Keratinocyte (primary cell): ENCODE data around the gene LDLR. TPM values are rescaled to one million over a fixed set of nuclear protein-coding genes. Genes with fewer than 3 reads are reported as not detected.
A peak's percentile ranks its signal among the peaks of the same experiment; 100 is the strongest.

Source experiments
- DNase-seq: peaks from one replicate; pipeline ENCODE4 v3.0.0-alpha.2; 2011; ENCODE audit warnings: low read depth, missing footprints, low spot score
- FAIRE-seq: peaks from 2 replicates; lab custom pipeline; 2011; peaks lifted over from hg19 to GRCh38; lab: Jason Lieb, UNC
- H2AFZ ChIP-seq: 2 replicates; pipeline ENCODE4 v1.6.0; 2012; ENCODE audit warnings: low read length, control low read depth, inconsistent platforms; ENCODE audit not compliant: control insufficient read depth
- H3K27ac ChIP-seq: 2 replicates; pipeline ENCODE4 v1.5.1; 2011; ENCODE audit warnings: low read length; ENCODE audit not compliant: control insufficient read depth, insufficient read depth
- H3K27me3 ChIP-seq: 3 replicates; pipeline ENCODE4 v1.6.0; 2011; ENCODE audit warnings: low read length; ENCODE audit not compliant: control insufficient read depth, insufficient read depth; ENCODE audit errors: extremely low read depth
- H3K36me3 ChIP-seq, 2 experiments: 2 replicates in 1 of 2; 3 replicates in 1 of 2; pipeline ENCODE4 v1.5.1; 2011; ENCODE audit warnings: low read length in 2 of 2, mild to moderate bottlenecking in 1 of 2; ENCODE audit not compliant: control insufficient read depth in 2 of 2, insufficient read depth in 2 of 2; ENCODE audit errors: extremely low read depth in 1 of 2
- H3K4me1 ChIP-seq: 3 replicates; pipeline ENCODE4 v1.5.1; 2011; ENCODE audit warnings: low read length; ENCODE audit not compliant: control insufficient read depth, insufficient read depth; ENCODE audit errors: extremely low read depth
- H3K4me2 ChIP-seq: 3 replicates; pipeline ENCODE4 v1.6.0; 2011; ENCODE audit warnings: low read depth, low read length; ENCODE audit not compliant: control insufficient read depth, insufficient read depth; ENCODE audit errors: extremely low read depth
- H3K4me3 ChIP-seq, 3 experiments: fragments of 200-600 bp in 1 of 3; sonication (generic) in 1 of 3; 2 replicates in 2 of 3; 3 replicates in 1 of 3; pipeline ENCODE4 v1.5.1; 2011 to 2016; ENCODE audit warnings: low read length in 3 of 3, mild to moderate bottlenecking in 3 of 3, control low read depth in 2 of 3, inconsistent platforms in 1 of 3, low read depth in 1 of 3, mixed read lengths in 1 of 3, mixed run types in 1 of 3, moderate library complexity in 1 of 3; ENCODE audit not compliant: control insufficient read depth in 2 of 3, insufficient read depth in 2 of 3; ENCODE audit errors: extremely low read depth in 1 of 3
- H3K79me2 ChIP-seq: 2 replicates; pipeline ENCODE4 v1.6.0; 2012; ENCODE audit warnings: low read length; ENCODE audit not compliant: control insufficient read depth, insufficient read depth
- H3K9ac ChIP-seq: 3 replicates; pipeline ENCODE4 v1.6.0; 2011; ENCODE audit warnings: low read length; ENCODE audit not compliant: control insufficient read depth, insufficient read depth; ENCODE audit errors: extremely low read depth
- H3K9me1 ChIP-seq: 3 replicates; pipeline ENCODE4 v1.6.0; 2011; ENCODE audit warnings: low read length; ENCODE audit not compliant: control insufficient read depth, insufficient read depth; ENCODE audit errors: extremely low read depth
- H3K9me3 ChIP-seq: 2 replicates; pipeline ENCODE4 v1.5.1; 2012; ENCODE audit warnings: low read depth, low read length; ENCODE audit not compliant: control insufficient read depth
- H4K20me1 ChIP-seq: 3 replicates; pipeline ENCODE4 v1.6.0; 2011; ENCODE audit warnings: low read length; ENCODE audit not compliant: control insufficient read depth, insufficient read depth; ENCODE audit errors: extremely low read depth
- EZH2 ChIP-seq: IDR thresholded peaks from one replicate; pipeline ENCODE4 v1.6.1; 2012; ENCODE audit warnings: inconsistent platforms, mild to moderate bottlenecking, low read length, moderate library complexity
- dilution Hi-C: fragments of 300-500 bp; cut with MboI; formaldehyde crosslinking; loops from one replicate; pipeline ENCODE4 v1.7.0; 2020; ENCODE audit warnings: low sequenced_read_pairs; ENCODE audit not compliant: extremely low pct_ligation_motif_present
- polyA plus RNA-seq, 5 experiments: library from polyadenylated mRNA; depleted of rRNA in 3 of 5; stranded (reverse) in 3 of 5; stranded (forward) in 1 of 5; unstranded in 1 of 5; fragments of >200 nt; gene quantifications; 1 replicate in 1 of 5; 2 replicates in 3 of 5; 3 replicates in 1 of 5; pipeline versions ENCODE4 v1.2.1 to v1.2.3, GENCODE V29; 2011 to 2012; ENCODE audit warnings: missing spikeins in 2 of 5, low read depth in 1 of 5, low replicate concordance in 1 of 5
- TF ChIP-seq, protein P1 (sequence below), 3 experiments: IDR thresholded peaks in 1 of 3; conservative IDR thresholded peaks in 1 of 3; optimal IDR thresholded peaks in 1 of 3; 2 replicates in 2 of 3; 3 replicates in 1 of 3; pipeline versions ENCODE3 to v1.5.1; 2011; ENCODE audit warnings: low read length in 3 of 3, mild to moderate bottlenecking in 3 of 3, moderate library complexity in 2 of 3, control low read depth in 1 of 3, inconsistent platforms in 1 of 3; ENCODE audit not compliant: insufficient read depth in 2 of 3; ENCODE audit errors: extremely low read depth in 1 of 3

LDLR gene
- polyA plus RNA-seq, 1 donor (not counting 4 experiments of a cell fraction or from before 2014, with no cell fraction given): 241 TPM

DNA sequence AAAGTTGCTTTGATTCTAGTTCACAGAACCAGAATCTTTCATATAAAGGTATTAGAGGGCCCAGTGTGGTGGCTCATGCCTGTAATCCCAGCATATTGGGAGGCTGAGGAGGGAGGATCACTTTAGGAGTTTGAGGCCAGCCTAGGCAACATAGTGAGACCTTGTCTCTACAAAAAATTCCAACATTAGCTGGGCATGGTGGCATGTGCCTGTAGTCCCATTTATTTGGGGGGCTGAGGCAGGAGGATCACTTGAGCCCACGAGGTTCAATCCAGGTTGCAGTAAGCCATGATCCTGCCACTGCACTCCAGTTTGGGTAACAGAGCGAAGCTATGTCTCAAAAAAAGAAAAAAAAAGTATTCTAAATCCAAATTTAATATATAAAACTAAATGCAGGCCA, 9.1 kb downstream of the LDLR start:
- Histone ChIP-seq H2AFZ (no peak overlapping the region), H3K4me1 (peaks cover 51% of the 10 kb centered on the region), H3K4me2 (peak overlapping the region; percentile 13), H3K27ac (no peak overlapping the region), H4K20me1 (peaks cover 79% of the 10 kb centered on the region), H3K9ac (no peak overlapping the region), H3K27me3 (no peaks in the 10 kb centered on the region), H3K9me1 (peaks cover 5% of the 10 kb centered on the region), H3K4me3 (no peak overlapping the region), H3K79me2 (peaks cover 87% of the 10 kb centered on the region), H3K36me3 (peaks cover 41 to 68% of the 10 kb centered on the region in 2 experiments), H3K9me3 (no peaks in the 10 kb centered on the region)
- no peak for TF ChIP-seq EZH2
- TF ChIP-seq, protein P1, sequence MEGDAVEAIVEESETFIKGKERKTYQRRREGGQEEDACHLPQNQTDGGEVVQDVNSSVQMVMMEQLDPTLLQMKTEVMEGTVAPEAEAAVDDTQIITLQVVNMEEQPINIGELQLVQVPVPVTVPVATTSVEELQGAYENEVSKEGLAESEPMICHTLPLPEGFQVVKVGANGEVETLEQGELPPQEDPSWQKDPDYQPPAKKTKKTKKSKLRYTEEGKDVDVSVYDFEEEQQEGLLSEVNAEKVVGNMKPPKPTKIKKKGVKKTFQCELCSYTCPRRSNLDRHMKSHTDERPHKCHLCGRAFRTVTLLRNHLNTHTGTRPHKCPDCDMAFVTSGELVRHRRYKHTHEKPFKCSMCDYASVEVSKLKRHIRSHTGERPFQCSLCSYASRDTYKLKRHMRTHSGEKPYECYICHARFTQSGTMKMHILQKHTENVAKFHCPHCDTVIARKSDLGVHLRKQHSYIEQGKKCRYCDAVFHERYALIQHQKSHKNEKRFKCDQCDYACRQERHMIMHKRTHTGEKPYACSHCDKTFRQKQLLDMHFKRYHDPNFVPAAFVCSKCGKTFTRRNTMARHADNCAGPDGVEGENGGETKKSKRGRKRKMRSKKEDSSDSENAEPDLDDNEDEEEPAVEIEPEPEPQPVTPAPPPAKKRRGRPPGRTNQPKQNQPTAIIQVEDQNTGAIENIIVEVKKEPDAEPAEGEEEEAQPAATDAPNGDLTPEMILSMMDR (optimal IDR thresholded peaks at IDR 0.05 in 1 of 3, IDR thresholded peaks at IDR 0.05 in 1 of 3, conservative IDR thresholded peaks at IDR 0.05 in 1 of 3; ENCODE audit: extremely low read depth in 1 of 3, insufficient read depth in 2 of 3, low read length in 3 of 3): no peak
- dilution Hi-C loops: no loop called here
- FAIRE-seq (no peak), DNase-seq (no peak)

- H3K9ac ChIP-seq: no peak overlapping the region
- TF ChIP-seq, protein P1 (optimal IDR thresholded peaks at IDR 0.05 in 1 of 3, IDR thresholded peaks at IDR 0.05 in 1 of 3, conservative IDR thresholded peaks at IDR 0.05 in 1 of 3; ENCODE audit: extremely low read depth in 1 of 3, insufficient read depth in 2 of 3, low read length in 3 of 3): no peak
- no peak for TF ChIP-seq EZH2
- peaks cover 46% of the 10 kb centered on the region for H3K4me1 ChIP-seq
- H3K9me3 ChIP-seq: no peaks in the 10 kb centered on the region
- no peak overlapping the region for H2AFZ ChIP-seq
- peaks cover 41 to 68% of the 10 kb centered on the region in 2 experiments for H3K36me3 ChIP-seq
- H3K4me2 ChIP-seq: peak overlapping the region; percentile 13
- H3K27me3 ChIP-seq: no peaks in the 10 kb centered on the region
- no peak overlapping the region for H3K4me3 ChIP-seq
- peaks cover 5% of the 10 kb centered on the region for H3K9me1 ChIP-seq
- H3K27ac ChIP-seq: no peak overlapping the region
- peaks cover 79% of the 10 kb centered on the region for H4K20me1 ChIP-seq
- dilution Hi-C loops: no loop called here
- peaks cover 86% of the 10 kb centered on the region for H3K79me2 ChIP-seq
- FAIRE-seq (no peak), DNase-seq (no peak)
These were observed 9.6 kb downstream of the LDLR start for GRCh38 chr19:11098861-11099260.
